MG63 (cell line): ENCODE data around the gene DHCR24. TPM values are rescaled to one million over a fixed set of nuclear protein-coding genes. Genes with fewer than 3 reads are reported as not detected.

ENCODE experiments used
- DNase-seq: peaks from one replicate; pipeline ENCODE4 v3.0.0-alpha.2; 2020
- H3K27me3 ChIP-seq: fragments of 250-450 bp; sonication (Bioruptor Pico); 2 replicates; pipeline ENCODE4 v1.5.1; 2020; ENCODE audit warnings: mild to moderate bottlenecking, moderate library complexity
- H3K36me3 ChIP-seq: fragments of 250-450 bp; sonication (Bioruptor Pico); 2 replicates; pipeline ENCODE4 v1.5.1; 2020; ENCODE audit warnings: mild to moderate bottlenecking, moderate library complexity
- H3K4me3 ChIP-seq: fragments of 250-450 bp; sonication (Bioruptor Pico); 2 replicates; pipeline ENCODE4 v1.5.1; 2020; ENCODE audit warnings: mild to moderate bottlenecking, moderate library complexity
- H3K9me3 ChIP-seq: fragments of 250-450 bp; sonication (Bioruptor Pico); 2 replicates; pipeline ENCODE4 v1.5.1; 2020; ENCODE audit warnings: mild to moderate bottlenecking, moderate library complexity
- total RNA-seq: library from RNA; depleted of rRNA; stranded (reverse); fragments of >200 nt; shearing (Covaris generic); gene quantifications from 2 replicates; pipeline ENCODE4 v1.2.3, GENCODE V29; 2014; ENCODE audit warnings: low replicate concordance

DHCR24 gene
- total RNA-seq, 1 experiment from 2014 or later: 165 TPM

GRCh38 chr1:54815086-54815876, 71.7 kb downstream of the DHCR24 start:
- no peak overlapping the region for H3K4me3 ChIP-seq
- DNase-seq: no peak
- H3K9me3 ChIP-seq: no peaks in the 10 kb centered on the region
- no peaks in the 10 kb centered on the region for H3K36me3 ChIP-seq
- H3K27me3 ChIP-seq: no peaks in the 10 kb centered on the region

- Histone ChIP-seq H3K4me3 (no peak overlapping the region), H3K27me3 (no peaks in the 10 kb centered on the region), H3K9me3 (no peaks in the 10 kb centered on the region), H3K36me3 (no peaks in the 10 kb centered on the region)
- DNase-seq: no peak
Measured at GRCh38 chr1:54814571-54814970, 72.4 kb downstream of the DHCR24 start.

GRCh38 chr1:54814126-54814498, 72.9 kb downstream of the DHCR24 start:
- no peaks in the 10 kb centered on the region for H3K27me3 ChIP-seq
- no peak for DNase-seq

GRCh38 chr1:54813485-54814125, 73.4 kb downstream of the DHCR24 start:
- no peak for DNase-seq
- Histone ChIP-seq H3K4me3 (no peak overlapping the region), H3K27me3 (no peaks in the 10 kb centered on the region), H3K9me3 (no peaks in the 10 kb centered on the region), H3K36me3 (no peaks in the 10 kb centered on the region)

More at GRCh38 chr1:54814126-54814498, 72.9 kb downstream of the DHCR24 start:
- H3K9me3 ChIP-seq: no peaks in the 10 kb centered on the region
- no peak overlapping the region for H3K4me3 ChIP-seq
- no peaks in the 10 kb centered on the region for H3K36me3 ChIP-seq

- Histone ChIP-seq H3K27me3 (no peaks in the 10 kb centered on the region), H3K4me3 (no peak overlapping the region), H3K36me3 (no peaks in the 10 kb centered on the region), H3K9me3 (no peaks in the 10 kb centered on the region)
- no peak for DNase-seq
Measured at GRCh38 chr1:54812801-54813484, 74.1 kb downstream of the DHCR24 start.

GRCh38 chr1:54811739-54812655, 75.0 kb downstream of the DHCR24 start:
- Histone ChIP-seq H3K4me3 (no peak overlapping the region), H3K9me3 (no peaks in the 10 kb centered on the region), H3K27me3 (no peaks in the 10 kb centered on the region), H3K36me3 (no peaks in the 10 kb centered on the region)
- DNase-seq: no peak

- no peaks in the 10 kb centered on the region for H3K27me3 ChIP-seq
- H3K36me3 ChIP-seq: no peaks in the 10 kb centered on the region
- no peaks in the 10 kb centered on the region for H3K9me3 ChIP-seq
- no peak for DNase-seq
- no peak overlapping the region for H3K4me3 ChIP-seq
Measured at GRCh38 chr1:54811066-54811465, 75.9 kb downstream of the DHCR24 start.

- peak; percentile 51 for DNase-seq
- H3K9me3 ChIP-seq: no peaks in the 10 kb centered on the region
- no peaks in the 10 kb centered on the region for H3K36me3 ChIP-seq
- no peak overlapping the region for H3K4me3 ChIP-seq
- H3K27me3 ChIP-seq: no peaks in the 10 kb centered on the region
Measured at GRCh38 chr1:54810153-54810942, 76.6 kb downstream of the DHCR24 start.

GRCh38 chr1:54809496-54810074, 77.4 kb downstream of the DHCR24 start:
- Histone ChIP-seq H3K36me3 (no peaks in the 10 kb centered on the region), H3K9me3 (no peaks in the 10 kb centered on the region), H3K4me3 (no peak overlapping the region), H3K27me3 (no peaks in the 10 kb centered on the region)
- DNase-seq: no peak

- DNase-seq: no peak
- Histone ChIP-seq H3K9me3 (no peaks in the 10 kb centered on the region), H3K27me3 (no peaks in the 10 kb centered on the region), H3K4me3 (no peak overlapping the region), H3K36me3 (no peaks in the 10 kb centered on the region)
Measured at GRCh38 chr1:54808443-54809207, 78.4 kb downstream of the DHCR24 start.

- Histone ChIP-seq H3K4me3 (no peak overlapping the region), H3K36me3 (no peaks in the 10 kb centered on the region), H3K27me3 (no peaks in the 10 kb centered on the region), H3K9me3 (no peaks in the 10 kb centered on the region)
- DNase-seq: no peak
Measured at GRCh38 chr1:54807756-54808155, 79.2 kb downstream of the DHCR24 start.

- Histone ChIP-seq H3K36me3 (no peaks in the 10 kb centered on the region), H3K27me3 (no peaks in the 10 kb centered on the region), H3K4me3 (no peak overlapping the region), H3K9me3 (no peaks in the 10 kb centered on the region)
- peak; percentile 43 for DNase-seq
Measured at GRCh38 chr1:54806931-54807611, 79.9 kb downstream of the DHCR24 start.

- DNase-seq: no peak
- no peaks in the 10 kb centered on the region for H3K27me3 ChIP-seq
- H3K9me3 ChIP-seq: no peaks in the 10 kb centered on the region
- no peak overlapping the region for H3K4me3 ChIP-seq
- H3K36me3 ChIP-seq: no peaks in the 10 kb centered on the region
Measured at GRCh38 chr1:54805981-54806381, 81.0 kb downstream of the DHCR24 start.

- no peak for DNase-seq
- Histone ChIP-seq H3K27me3 (no peaks in the 10 kb centered on the region), H3K36me3 (no peaks in the 10 kb centered on the region), H3K4me3 (no peak overlapping the region), H3K9me3 (no peaks in the 10 kb centered on the region)
Measured at GRCh38 chr1:54805466-54805865, 81.5 kb downstream of the DHCR24 start.
